GM12878 (cell line): Measurements from ENCODE around the gene SLFN11. TPM values are rescaled to one million over a fixed set of nuclear protein-coding genes. Genes with fewer than 3 reads are reported as not detected.

ENCODE experiments used
- BACH1 ChIP-seq: fragments of 450-650 bp; IDR thresholded peaks from 2 replicates; pipeline ENCODE4 v1.6.1; 2017; ENCODE audit warnings: mild to moderate bottlenecking, borderline replicate concordance
- BRCA1 ChIP-seq: IDR thresholded peaks from 2 replicates; pipeline ENCODE4 v1.6.1; 2011; ENCODE audit warnings: low read depth, low read length, improper control_type of control experiment
- CBFB ChIP-seq: IDR thresholded peaks from 2 replicates; pipeline ENCODE4 v1.6.1; 2016; ENCODE audit warnings: antibody characterized with exemption, low read depth
- EED ChIP-seq: sonication (generic); IDR thresholded peaks from 2 replicates; pipeline ENCODE4 v1.6.1; 2016; ENCODE audit warnings: antibody characterized with exemption, low read depth
- EGR1 ChIP-seq, 2 experiments: IDR thresholded peaks; 1 replicate in 1 of 2; 2 replicates in 1 of 2; pipeline ENCODE4 v1.6.1; 2011 to 2012; ENCODE audit warnings: low read depth in 2 of 2, low read length in 2 of 2, borderline replicate concordance in 1 of 2, mild to moderate bottlenecking in 1 of 2, moderate library complexity in 1 of 2
- EP300 ChIP-seq, 2 experiments: fragments of 150-350 bp in 1 of 2; IDR thresholded peaks; 2 replicates each; pipeline ENCODE4 v1.6.1; 2011 to 2012; ENCODE audit warnings: low read depth in 2 of 2, low read length in 2 of 2, borderline replicate concordance in 1 of 2, improper control_type of control experiment in 1 of 2, inconsistent platforms in 1 of 2; ENCODE audit not compliant: control insufficient read depth in 1 of 2
- ESRRA ChIP-seq: IDR thresholded peaks from 2 replicates; pipeline ENCODE4 v1.6.1; 2012; ENCODE audit warnings: mild to moderate bottlenecking, low read length, improper control_type of control experiment
- HDAC2 ChIP-seq: fragments of 200-600 bp; sonication (generic); IDR thresholded peaks from 2 replicates; pipeline ENCODE4 v1.6.1; 2017
- HDAC6 ChIP-seq: fragments of 200-600 bp; sonication (generic); IDR thresholded peaks from one replicate; pipeline ENCODE4 v1.8.0; 2017; ENCODE audit warnings: antibody characterized with exemption; ENCODE audit not compliant: unreplicated experiment
- IKZF2 ChIP-seq, 2 experiments: fragments of 450-650 bp; IDR thresholded peaks; 2 replicates each; pipeline ENCODE4 v1.6.1; 2017; ENCODE audit warnings: mild to moderate bottlenecking in 2 of 2, moderate library complexity in 2 of 2
- JUNB ChIP-seq: IDR thresholded peaks from 2 replicates; pipeline ENCODE4 v1.6.1; 2016; ENCODE audit warnings: antibody characterized with exemption, mild to moderate bottlenecking
- KDM1A ChIP-seq: fragments of 200-600 bp; sonication (generic); IDR thresholded peaks from 2 replicates; pipeline ENCODE4 v1.6.1; 2016; ENCODE audit warnings: borderline replicate concordance
- KLF5 ChIP-seq: fragments of 450-650 bp; IDR thresholded peaks from 2 replicates; pipeline ENCODE4 v1.6.1; 2014; ENCODE audit warnings: mild to moderate bottlenecking; ENCODE audit not compliant: partially characterized antibody
- LARP7 ChIP-seq: fragments of 450-650 bp; IDR thresholded peaks from 2 replicates; pipeline ENCODE4 v1.6.1; 2017; ENCODE audit warnings: mild to moderate bottlenecking
- MEF2B ChIP-seq: fragments of 450-650 bp; IDR thresholded peaks from 2 replicates; pipeline ENCODE4 v1.6.1; 2018; ENCODE audit warnings: mild to moderate bottlenecking, moderate library complexity; ENCODE audit not compliant: partially characterized antibody, poor library complexity, severe bottlenecking
- NFYB ChIP-seq: IDR thresholded peaks from 2 replicates; pipeline ENCODE4 v1.6.1; 2011; ENCODE audit warnings: low read depth, mild to moderate bottlenecking, low read length, improper control_type of control experiment, moderate library complexity; ENCODE audit not compliant: insufficient read depth
- NR2C2 ChIP-seq: IDR thresholded peaks from 2 replicates; pipeline ENCODE4 v1.6.1; 2011; ENCODE audit warnings: borderline replicate concordance, low read depth; ENCODE audit not compliant: control insufficient read depth, insufficient read length
- PAX8 ChIP-seq: fragments of 450-650 bp; IDR thresholded peaks from 2 replicates; pipeline ENCODE4 v1.6.1; 2017; ENCODE audit warnings: mild to moderate bottlenecking, moderate library complexity
- POLR2AphosphoS5 ChIP-seq: IDR thresholded peaks from 2 replicates; pipeline ENCODE4 v1.6.1; 2011; ENCODE audit warnings: mild to moderate bottlenecking, low read length, inconsistent platforms
- SP1 ChIP-seq: IDR thresholded peaks from one replicate; pipeline ENCODE4 v1.6.1; 2011; ENCODE audit warnings: low read depth, low read length
- TAF1 ChIP-seq: IDR thresholded peaks from 2 replicates; pipeline ENCODE4 v1.6.1; 2011; ENCODE audit warnings: mild to moderate bottlenecking, low read depth, low read length, borderline replicate concordance
- USF2 ChIP-seq: IDR thresholded peaks from 2 replicates; pipeline ENCODE4 v1.6.1; 2011; ENCODE audit warnings: low read depth, low read length, improper control_type of control experiment, borderline replicate concordance
- ZNF207 ChIP-seq: fragments of 450-650 bp; IDR thresholded peaks from 2 replicates; pipeline ENCODE4 v1.6.1; 2014; ENCODE audit warnings: antibody characterized with exemption, mild to moderate bottlenecking, borderline replicate concordance
- ZSCAN29 ChIP-seq: fragments of 450-650 bp; IDR thresholded peaks from 2 replicates; pipeline ENCODE4 v1.6.1; 2017; ENCODE audit warnings: mild to moderate bottlenecking, moderate library complexity
- ZZZ3 ChIP-seq: IDR thresholded peaks from 2 replicates; pipeline ENCODE4 v1.6.1; 2011; ENCODE audit warnings: low read depth; ENCODE audit not compliant: control insufficient read depth, insufficient read length
- polyA plus RNA-seq, 11 experiments: library from polyadenylated mRNA; depleted of rRNA in 4 of 11; unstranded in 6 of 11; stranded (reverse) in 5 of 11; fragments of >200 nt; fragmentation: Nextera tagmentation in 4 of 11; fragmentation: Illumina TruSeq in 1 of 11; extraction: Ambion mirVana in 4 of 11; extraction: Trizol in 1 of 11; gene quantifications; 1 replicate in 1 of 11; 2 replicates in 10 of 11; pipeline versions ENCODE4 v1.2.1 to v1.2.3, GENCODE V29; 2011 to 2016; ENCODE audit warnings: inconsistent platforms in 2 of 11, missing spikeins in 2 of 11, low read depth in 1 of 11
- total RNA-seq, 4 experiments: library from RNA; depleted of rRNA in 3 of 4; stranded (reverse); fragments of >200 nt in 3 of 4; fragmentation: Illumina TruSeq in 1 of 4; extraction: Trizol in 1 of 4; gene quantifications; 2 replicates each; pipeline versions ENCODE4 v1.2.1 to v1.2.3, GENCODE V29; 2013 to 2021
- TF ChIP-seq, protein P1 (sequence below): fragments of 450-650 bp; IDR thresholded peaks from 2 replicates; pipeline ENCODE4 v1.6.1; 2017; ENCODE audit warnings: antibody characterized with exemption, mild to moderate bottlenecking, moderate library complexity
- TF ChIP-seq, protein P2 (sequence below): IDR thresholded peaks from 2 replicates; pipeline ENCODE4 v1.6.1; 2012; ENCODE audit warnings: low read depth, low read length, improper control_type of control experiment
- TF ChIP-seq, protein P3 (sequence below): IDR thresholded peaks from 2 replicates; pipeline ENCODE4 v1.6.1; 2011; ENCODE audit warnings: borderline replicate concordance, low read depth, mild to moderate bottlenecking, moderate library complexity, low read length; ENCODE audit not compliant: insufficient read depth, poor library complexity, severe bottlenecking

SLFN11 gene
- total and polyA plus RNA-seq, 10 of the 15 experiments (the other 5 are each of a cell fraction or from before 2014, with no cell fraction given) = 2.1 to 38.9 (median 30.6) TPM

DNA sequence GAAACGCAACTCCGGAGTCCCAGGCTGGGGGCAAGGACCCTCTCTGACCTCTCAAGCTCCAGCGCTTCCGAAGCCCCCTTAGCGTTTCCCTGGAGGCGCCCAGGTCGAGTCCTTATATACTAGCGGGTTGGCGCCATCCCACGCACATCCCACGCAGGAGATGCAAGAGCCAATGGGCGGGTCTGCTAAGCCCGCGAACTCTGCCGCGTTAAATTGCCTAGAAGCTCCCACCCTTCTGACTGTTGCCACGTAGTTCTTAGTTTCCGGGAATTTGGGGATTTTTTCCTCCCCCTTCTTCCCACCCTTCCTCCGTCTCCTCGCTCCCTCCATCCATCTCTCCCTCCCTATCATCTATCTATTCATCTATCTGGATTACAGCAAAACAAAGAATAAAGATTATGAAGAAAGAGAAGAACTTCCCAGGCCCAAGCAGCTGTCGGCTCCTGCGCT is at the start of gene SLFN11 (continued):
- TF ChIP-seq LARP7 = 0 out of 2 replicates have a peak, but pooled peaks have one; percentile 27
- TF ChIP-seq POLR2AphosphoS5 = peak; percentile 92
- TF ChIP-seq PAX8 = no peak
- no peak for TF ChIP-seq HDAC6
- TF ChIP-seq KLF5 = no peak
- peak; percentile 72 for TF ChIP-seq CBFB
- TF ChIP-seq, protein P1, sequence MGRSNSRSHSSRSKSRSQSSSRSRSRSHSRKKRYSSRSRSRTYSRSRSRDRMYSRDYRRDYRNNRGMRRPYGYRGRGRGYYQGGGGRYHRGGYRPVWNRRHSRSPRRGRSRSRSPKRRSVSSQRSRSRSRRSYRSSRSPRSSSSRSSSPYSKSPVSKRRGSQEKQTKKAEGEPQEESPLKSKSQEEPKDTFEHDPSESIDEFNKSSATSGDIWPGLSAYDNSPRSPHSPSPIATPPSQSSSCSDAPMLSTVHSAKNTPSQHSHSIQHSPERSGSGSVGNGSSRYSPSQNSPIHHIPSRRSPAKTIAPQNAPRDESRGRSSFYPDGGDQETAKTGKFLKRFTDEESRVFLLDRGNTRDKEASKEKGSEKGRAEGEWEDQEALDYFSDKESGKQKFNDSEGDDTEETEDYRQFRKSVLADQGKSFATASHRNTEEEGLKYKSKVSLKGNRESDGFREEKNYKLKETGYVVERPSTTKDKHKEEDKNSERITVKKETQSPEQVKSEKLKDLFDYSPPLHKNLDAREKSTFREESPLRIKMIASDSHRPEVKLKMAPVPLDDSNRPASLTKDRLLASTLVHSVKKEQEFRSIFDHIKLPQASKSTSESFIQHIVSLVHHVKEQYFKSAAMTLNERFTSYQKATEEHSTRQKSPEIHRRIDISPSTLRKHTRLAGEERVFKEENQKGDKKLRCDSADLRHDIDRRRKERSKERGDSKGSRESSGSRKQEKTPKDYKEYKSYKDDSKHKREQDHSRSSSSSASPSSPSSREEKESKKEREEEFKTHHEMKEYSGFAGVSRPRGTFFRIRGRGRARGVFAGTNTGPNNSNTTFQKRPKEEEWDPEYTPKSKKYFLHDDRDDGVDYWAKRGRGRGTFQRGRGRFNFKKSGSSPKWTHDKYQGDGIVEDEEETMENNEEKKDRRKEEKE = no peak
- peak; percentile 79 for TF ChIP-seq BACH1
- TF ChIP-seq EED = peak; percentile 9; the same call in 1 of the 2 replicates
- no peak for TF ChIP-seq BRCA1
- peak; percentile 63 to 70 for TF ChIP-seq IKZF2 (IDR thresholded peaks at IDR 0.05)
- TF ChIP-seq JUNB = no peak
- TF ChIP-seq USF2 = no peak
- TF ChIP-seq ESRRA = no peak
- TF ChIP-seq EP300 (IDR thresholded peaks at IDR 0.05; ENCODE audit: borderline replicate concordance in 1 of 2, control insufficient read depth in 1 of 2, low read depth in 2 of 2, low read length in 2 of 2) = no peak
- TF ChIP-seq EGR1 (IDR thresholded peaks at IDR 0.05; ENCODE audit: borderline replicate concordance in 1 of 2, low read depth in 2 of 2, low read length in 2 of 2) = peak in 1 of 2 experiments; percentile 92; a peak in 2 of 3 replicates
- peak; percentile 12 for TF ChIP-seq SP1
- TF ChIP-seq, protein P2, sequence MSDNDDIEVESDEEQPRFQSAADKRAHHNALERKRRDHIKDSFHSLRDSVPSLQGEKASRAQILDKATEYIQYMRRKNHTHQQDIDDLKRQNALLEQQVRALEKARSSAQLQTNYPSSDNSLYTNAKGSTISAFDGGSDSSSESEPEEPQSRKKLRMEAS = no peak
- no peak for TF ChIP-seq NR2C2
- no peak for TF ChIP-seq ZZZ3
- peak; percentile 67; the same call in 1 of the 2 replicates for TF ChIP-seq NFYB
- TF ChIP-seq HDAC2 = no peak
- TF ChIP-seq, protein P3, sequence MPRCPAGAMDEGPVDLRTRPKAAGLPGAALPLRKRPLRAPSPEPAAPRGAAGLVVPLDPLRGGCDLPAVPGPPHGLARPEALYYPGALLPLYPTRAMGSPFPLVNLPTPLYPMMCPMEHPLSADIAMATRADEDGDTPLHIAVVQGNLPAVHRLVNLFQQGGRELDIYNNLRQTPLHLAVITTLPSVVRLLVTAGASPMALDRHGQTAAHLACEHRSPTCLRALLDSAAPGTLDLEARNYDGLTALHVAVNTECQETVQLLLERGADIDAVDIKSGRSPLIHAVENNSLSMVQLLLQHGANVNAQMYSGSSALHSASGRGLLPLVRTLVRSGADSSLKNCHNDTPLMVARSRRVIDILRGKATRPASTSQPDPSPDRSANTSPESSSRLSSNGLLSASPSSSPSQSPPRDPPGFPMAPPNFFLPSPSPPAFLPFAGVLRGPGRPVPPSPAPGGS = no peak
- peak; percentile 26 for TF ChIP-seq MEF2B
- no peak for TF ChIP-seq KDM1A
- no peak for TF ChIP-seq ZSCAN29
- no peak for TF ChIP-seq ZNF207
- TF ChIP-seq TAF1 = no peak
